ENCODE data around the gene E2F4.

E2F4 gene

GRCh38 chr16:67150833-67151396 is 41.0 kb upstream of the E2F4 start, which contains the start of gene B3GNT9:
Gene B3GNT9 (minus strand): TSS chr16:67150998. CDS start chr16:67150485, 513 bp downstream.
- TF ChIP-seq CTCF (IDR thresholded peaks at IDR 0.05): no peak
- peak; percentile 76 to 91 for DNase-seq
- no peaks in the 10 kb centered on the region for H3K9me3 ChIP-seq
- H3K27me3 ChIP-seq: peaks cover 0 to 4% of the 10 kb centered on the region in 2 donors
- H3K4me3 ChIP-seq: peak within 1 kb of the TSS; percentile 63 to 70
- peaks cover 0 to 36% (median 25%) of the 10 kb centered on the region in 4 donors for H3K4me1 ChIP-seq
- intact Hi-C loops (cut with DNase I; ENCODE audit: low total_unique reads): no loop called here
- H3K27ac ChIP-seq: peak within 1 kb of the TSS; percentile 89 to 94
- peaks cover 1 to 32% (median 19%) of the 10 kb centered on the region in 3 donors for H3K36me3 ChIP-seq

DNA sequence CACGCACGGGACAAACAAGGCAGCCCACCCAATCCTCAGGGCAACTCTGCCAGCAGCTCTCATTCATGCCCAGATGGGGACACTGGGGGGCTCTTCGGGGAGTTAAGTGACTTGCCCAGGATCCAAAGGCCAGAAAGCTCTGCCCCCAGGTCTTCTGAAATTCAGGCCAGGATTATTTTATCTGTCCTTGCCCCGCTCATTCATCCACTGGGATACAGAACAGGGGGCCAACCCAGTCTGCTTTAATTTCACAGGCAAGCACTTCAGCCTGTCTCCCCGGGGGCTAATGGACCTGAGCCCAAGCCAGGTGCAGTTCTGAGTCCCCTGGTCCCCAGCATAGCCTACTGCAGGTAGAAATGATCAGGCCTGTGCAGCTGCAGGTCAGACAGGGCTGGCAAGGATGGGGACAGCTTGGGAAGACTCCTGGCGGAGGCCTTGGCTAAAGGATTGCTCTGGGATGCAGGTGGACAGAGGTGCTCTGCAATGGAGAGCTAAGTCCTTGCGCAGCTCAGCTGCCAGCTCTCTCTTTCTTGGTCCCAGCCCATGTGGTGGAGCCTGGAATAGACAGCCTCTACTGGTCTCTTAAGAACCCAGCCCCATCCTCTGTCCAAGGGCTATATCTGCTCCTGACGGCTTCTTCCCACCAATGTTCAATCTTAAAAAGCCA is 40.4 kb upstream of the E2F4 start:
- Histone ChIP-seq H3K4me3 (peak overlapping the region; percentile 63 to 70), H3K27me3 (peaks cover 0 to 4% of the 10 kb centered on the region in 2 donors), H3K36me3 (peaks cover 0 to 26% (median 13%) of the 10 kb centered on the region in 3 donors), H3K27ac (peak overlapping the region; percentile 89 to 94), H3K9me3 (no peaks in the 10 kb centered on the region), H3K4me1 (peaks cover 0 to 37% (median 25%) of the 10 kb centered on the region in 4 donors)
- DNase-seq: no peak
- intact Hi-C loops (cut with DNase I; ENCODE audit: low total_unique reads): no loop called here
- TF ChIP-seq CTCF (IDR thresholded peaks at IDR 0.05): no peak

DNA sequence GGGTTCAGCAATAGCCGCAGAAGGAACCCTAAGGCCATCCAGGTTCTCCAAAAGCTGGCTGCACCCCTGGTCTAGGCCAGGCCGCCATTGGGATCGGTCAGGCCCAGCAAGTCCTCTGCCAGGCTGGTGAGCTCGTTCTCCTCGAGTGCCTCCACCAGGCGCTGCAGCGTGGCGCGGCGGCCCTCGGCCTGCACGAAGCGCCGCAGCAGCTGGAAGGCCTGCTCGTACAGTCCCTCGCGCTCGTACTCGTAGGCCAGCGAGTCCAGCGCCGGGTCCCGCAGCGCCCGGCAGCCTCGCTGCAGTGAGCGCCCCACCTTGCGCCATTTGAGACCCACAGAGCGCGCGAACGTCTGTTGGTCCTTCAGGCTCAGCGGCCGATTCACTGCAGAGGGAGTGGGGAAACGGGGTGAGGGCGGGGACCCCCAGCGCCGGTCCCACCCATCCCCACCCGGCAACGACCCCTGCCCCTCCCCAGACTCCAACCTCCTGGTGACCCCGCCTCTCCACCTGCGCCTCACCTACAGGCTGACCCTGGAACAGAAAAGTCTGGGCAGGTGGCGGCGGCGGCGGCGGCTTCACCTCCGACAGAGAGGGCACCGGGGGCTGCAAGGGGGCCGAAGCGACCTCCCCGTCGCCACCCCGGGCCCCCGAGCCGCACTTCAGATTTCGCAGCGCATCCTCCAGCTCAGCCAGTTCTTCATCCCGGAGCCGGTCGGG is 37.2 kb upstream of the E2F4 start:
- TF ChIP-seq CTCF (IDR thresholded peaks at IDR 0.05): no peak
- Histone ChIP-seq H3K36me3 (no peaks in the 10 kb centered on the region), H3K4me3 (peak overlapping the region in 1 of 2 donors; percentile 26), H3K9me3 (no peaks in the 10 kb centered on the region), H3K4me1 (peaks cover 0 to 47% (median 33%) of the 10 kb centered on the region in 4 donors), H3K27me3 (peaks cover 0 to 4% of the 10 kb centered on the region in 2 donors), H3K27ac (no peak overlapping the region)
- no peak for DNase-seq
- intact Hi-C loops (cut with DNase I; ENCODE audit: low total_unique reads): loop anchor here (1.0 to 5.0 kb wide), 3 partner anchors 137 to 1077 kb away; no protein-coding TSS in a partner anchor

- H3K27ac ChIP-seq: no peak overlapping the region
- intact Hi-C loops (cut with DNase I; ENCODE audit: low total_unique reads): loop anchor here (5.0 kb wide), 2 partner anchors 138 to 1078 kb away; no protein-coding TSS in a partner anchor
- no peaks in the 10 kb centered on the region for H3K36me3 ChIP-seq
- H3K4me3 ChIP-seq: peak overlapping the region in 1 of 2 donors; percentile 26
- peak; percentile 95 to 99 for TF ChIP-seq CTCF (IDR thresholded peaks at IDR 0.05)
- H3K27me3 ChIP-seq: peaks cover 0 to 4% of the 10 kb centered on the region in 2 donors
- DNase-seq: peak; percentile 55 to 83
- H3K9me3 ChIP-seq: no peaks in the 10 kb centered on the region
- H3K4me1 ChIP-seq: peaks cover 0 to 45% (median 29%) of the 10 kb centered on the region in 4 donors
These were observed 36.4 kb upstream of the E2F4 start for GRCh38 chr16:67155295-67156142.
